Spleen (tissue), 11 donors: ENCODE measurements around the gene ABCB8. TPM values are rescaled to one million over a fixed set of nuclear protein-coding genes. Genes with fewer than 3 reads are reported as not detected.
A peak's percentile ranks its signal among the peaks of the same experiment; 100 is the strongest.

Experiments used
- DNase-seq: peaks from one replicate; pipeline ENCODE4 v3.0.0-alpha.2; 2020
- H3K27ac ChIP-seq, 8 donors: fragments of 200-600 bp; sonication (generic) in 7 of 8; 1 replicate in 4 of 8; 2 replicates in 4 of 8; pipeline versions ENCODE4 v1.5.0 to v1.8.0; 2016 to 2021; ENCODE audit warnings: inconsistent platforms in 4 of 8, mild to moderate bottlenecking in 4 of 8, moderate library complexity in 1 of 8
- H3K27me3 ChIP-seq, 7 donors: fragments of 200-600 bp; sonication (generic) in 6 of 7; replicated peaks in 1 of 7; 1 replicate in 4 of 7; 2 replicates in 3 of 7; pipeline versions ENCODE4 v1.5.0 to v1.8.0; 2016 to 2021; ENCODE audit warnings: inconsistent platforms in 3 of 7, mild to moderate bottlenecking in 1 of 7
- H3K36me3 ChIP-seq, 6 donors: fragments of 200-600 bp; sonication (generic) in 5 of 6; 1 replicate in 4 of 6; 2 replicates in 2 of 6; pipeline versions ENCODE4 v1.5.0 to v1.8.0; 2016 to 2021; ENCODE audit warnings: inconsistent platforms in 2 of 6
- H3K4me1 ChIP-seq, 6 donors: fragments of 200-600 bp; sonication (generic) in 5 of 6; 1 replicate in 3 of 6; 2 replicates in 3 of 6; pipeline versions ENCODE4 v1.5.0 to v1.8.0; 2016 to 2021; ENCODE audit warnings: inconsistent platforms in 3 of 6
- H3K4me3 ChIP-seq, 8 donors: fragments of 200-600 bp; sonication (generic) in 7 of 8; 1 replicate in 4 of 8; 2 replicates in 4 of 8; pipeline versions ENCODE4 v1.5.0 to v1.8.0; 2016 to 2021; ENCODE audit warnings: inconsistent platforms in 4 of 8, mild to moderate bottlenecking in 4 of 8, moderate library complexity in 2 of 8
- H3K9me3 ChIP-seq, 8 donors: fragments of 200-600 bp; sonication (generic) in 7 of 8; 1 replicate in 4 of 8; 2 replicates in 4 of 8; pipeline versions ENCODE4 v1.5.0 to v1.8.0; 2016 to 2021; ENCODE audit warnings: inconsistent platforms in 4 of 8
- CTCF ChIP-seq, 11 experiments: fragments of 200-600 bp in 7 of 11; fragments of 450-650 bp in 4 of 11; sonication (generic) in 4 of 11; IDR thresholded peaks in 8 of 11; conservative IDR thresholded peaks in 3 of 11; 1 replicate in 7 of 11; 2 replicates in 4 of 11; pipeline versions ENCODE4 v1.4.0 to v1.8.0; 2016 to 2021; ENCODE audit warnings: antibody characterized with exemption in 11 of 11, inconsistent platforms in 4 of 11, mild to moderate bottlenecking in 1 of 11
- POLR2A ChIP-seq, 3 donors: fragments of 450-650 bp; IDR thresholded peaks; one replicate each; pipeline ENCODE4 v1.5.1; 2017; ENCODE audit warnings: antibody characterized with exemption in 3 of 3, mild to moderate bottlenecking in 1 of 3
- POLR2AphosphoS5 ChIP-seq, 3 donors: sonication (generic); formaldehyde crosslinking; IDR thresholded peaks; one replicate each; pipeline ENCODE4 v1.5.1; 2017; ENCODE audit warnings: antibody characterized with exemption in 3 of 3
- whole genome bisulfite sequencing, 5 donors: extraction: QIAGEN DNeasy Blood & Tissue Kit in 3 of 5; methylation state at CpG; one replicate each; pipeline versions ENCODE4 v1.1.5 to v1.1.7; 2013 to 2018; 5-methylcytosine and 5-hydroxymethylcytosine counted together
- intact Hi-C: fragments of 100-400 bp; cut with DNase I; formaldehyde crosslinking; loops from one replicate; pipeline ENCODE4 v1.15.0; 2023; ENCODE audit warnings: low total_unique reads
- polyA plus RNA-seq, 3 donors: library from polyadenylated mRNA; stranded (reverse); fragments of 200-250 nt; gene quantifications; one replicate each; pipeline ENCODE4 v1.2.1, GENCODE V29; 2013
- total RNA-seq, 7 donors: library from RNA; depleted of rRNA in 3 of 7; stranded (reverse); fragments of >200 nt in 3 of 7; fragmentation: NEBNext Ultra II Directional in 4 of 7; extraction: Animal tissue kit (Norgen Biotek cat#: 25700) in 4 of 7; gene quantifications; one replicate each; pipeline versions ENCODE4 v1.1.0 to v1.2.1, GENCODE V29; 2016 to 2021
- donor health status: healthy with polysubstance abuse.
- donor health status: DM: no; HTN: no; CAD: no; lungs with moderate emphysema.
- donor health status: DM: no; HTN: no; CAD: no.
- donor health status: Bipolar disorder and iron deficiency.
- donor health status: healthy.
- donor health status: DM: no; HTN: no; CAD: no.
- donor health status: DM: yes; HTN: yes; CAD: no.

ABCB8 gene
- total and polyA plus RNA-seq, 10 donors, result 12.9 to 42.6 (median 26.4) TPM

- Histone ChIP-seq H3K4me1 (peaks cover 7 to 31% (median 19%) of the 10 kb centered on the region in 6 donors), H3K36me3 (peaks cover 0 to 89% (median 64%) of the 10 kb centered on the region in 6 donors), H3K27me3 (no peaks in the 10 kb centered on the region), H3K4me3 (no peak overlapping the region), H3K9me3 (no peaks in the 10 kb centered on the region), H3K27ac (no peak overlapping the region)
- TF ChIP-seq POLR2A (IDR thresholded peaks at IDR 0.05) (no peak), CTCF (IDR thresholded peaks at IDR 0.05 in 8 of 11, conservative IDR thresholded peaks at IDR 0.05 in 3 of 11) (no peak)
- no peak for DNase-seq
- intact Hi-C loops, result no loop called here
- WGBS, 5 donors, result 84 to 97% (median 91%) methylated on average over 14 of the region's 14 CpGs
Observed at GRCh38 chr7:151065516-151065915, 37.3 kb downstream of the ABCB8 start.

DNA sequence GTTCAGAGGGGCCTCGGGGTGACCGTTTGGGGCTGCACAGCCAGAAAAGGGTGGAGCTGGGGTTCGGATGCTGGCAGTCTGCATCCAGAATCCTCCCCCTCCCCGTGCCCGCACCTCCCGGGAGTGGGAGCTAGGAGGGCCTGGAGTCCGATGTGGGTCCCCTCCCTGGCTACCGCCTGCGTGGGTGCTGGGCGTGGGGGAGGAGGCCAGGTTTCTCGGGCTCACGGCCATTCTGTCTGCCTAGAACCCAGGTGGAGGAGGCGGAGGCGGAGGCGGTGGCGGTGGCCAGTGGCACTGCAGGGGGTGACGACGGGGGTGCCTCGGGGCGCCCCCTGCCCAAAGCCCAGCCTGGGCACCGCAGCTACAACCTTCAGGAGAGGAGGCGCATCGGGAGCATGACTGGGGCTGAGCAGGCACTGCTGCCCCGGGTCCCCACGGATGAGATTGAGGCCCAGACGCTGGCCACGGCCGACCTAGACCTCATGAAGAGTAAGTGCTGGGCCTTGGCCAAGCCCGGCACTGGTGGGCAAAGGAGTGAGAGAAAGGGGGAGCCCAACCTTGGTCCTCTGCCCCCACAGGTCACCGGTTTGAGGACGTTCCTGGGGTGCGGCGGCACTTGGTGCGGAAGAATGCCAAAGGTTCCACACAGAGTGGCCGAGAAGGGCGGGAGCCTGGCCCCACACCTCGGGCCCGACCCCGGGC lies 38.2 kb downstream of the ABCB8 start:
- peaks cover 0 to 22% (median 10%) of the 10 kb centered on the region in 6 donors for H3K4me1 ChIP-seq
- peak in 1 of 3 donors; percentile 11 for TF ChIP-seq POLR2AphosphoS5 (IDR thresholded peaks at IDR 0.05)
- TF ChIP-seq CTCF (IDR thresholded peaks at IDR 0.05 in 8 of 11, conservative IDR thresholded peaks at IDR 0.05 in 3 of 11), result no peak
- peaks cover 0 to 98% (median 73%) of the 10 kb centered on the region in 6 donors for H3K36me3 ChIP-seq
- 94 to 97% (median 95%) methylated on average over 27 to 39 of the region's 39 CpGs for WGBS, 5 donors
- no peak for DNase-seq
- intact Hi-C loops, result no loop called here
- H3K27ac ChIP-seq, result no peak overlapping the region
- no peak overlapping the region for H3K4me3 ChIP-seq
- H3K27me3 ChIP-seq, result no peaks in the 10 kb centered on the region
- no peaks in the 10 kb centered on the region for H3K9me3 ChIP-seq

DNA sequence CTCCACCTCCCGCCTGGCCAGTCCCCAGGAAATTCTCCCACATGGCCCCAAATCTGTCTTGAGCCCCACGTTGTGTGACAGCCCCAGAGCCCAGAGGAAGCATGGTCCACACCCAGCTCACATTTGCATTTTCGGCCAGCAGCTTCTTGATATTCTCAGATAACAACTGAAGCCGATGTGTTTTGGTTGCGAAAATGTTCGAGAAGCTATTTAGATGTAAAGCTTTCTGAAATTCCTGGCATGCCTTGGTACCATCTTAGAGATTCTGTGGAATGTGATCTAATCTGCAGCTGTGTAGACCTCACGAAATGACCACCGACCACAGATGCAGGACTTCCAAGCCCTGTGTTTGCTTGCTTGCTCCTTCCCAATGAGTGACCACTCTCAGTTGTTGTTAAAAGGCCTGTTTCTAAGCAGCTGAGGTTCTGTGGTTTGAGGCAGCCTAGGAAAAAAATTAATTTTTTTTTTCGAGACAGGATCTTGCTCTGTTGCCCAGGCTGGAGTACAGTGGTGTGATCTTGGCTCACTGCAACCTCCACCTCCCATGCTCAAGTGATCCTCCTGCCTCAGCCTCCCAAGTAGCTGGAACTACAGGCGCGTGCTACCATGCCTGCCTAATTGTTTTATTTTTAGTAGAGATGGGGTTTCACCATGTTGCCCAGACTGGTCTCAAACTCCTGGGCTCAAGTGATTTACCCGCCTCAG lies 40.0 kb downstream of the ABCB8 start:
- intact Hi-C loops, result no loop called here
- no peaks in the 10 kb centered on the region for H3K9me3 ChIP-seq
- no peak for TF ChIP-seq POLR2AphosphoS5 (IDR thresholded peaks at IDR 0.05)
- TF ChIP-seq CTCF (IDR thresholded peaks at IDR 0.05 in 8 of 11, conservative IDR thresholded peaks at IDR 0.05 in 3 of 11), result no peak
- TF ChIP-seq POLR2A (IDR thresholded peaks at IDR 0.05), result no peak
- H3K27ac ChIP-seq, result no peak overlapping the region
- WGBS, 5 donors, result 89 to 94% (median 93%) methylated on average over 12 of the region's 12 CpGs
- peaks cover 0 to 100% (median 87%) of the 10 kb centered on the region in 6 donors for H3K36me3 ChIP-seq
- H3K4me3 ChIP-seq, result no peak overlapping the region
- DNase-seq, result no peak
- peaks cover 0 to 4% (median 0%) of the 10 kb centered on the region in 6 donors for H3K4me1 ChIP-seq
- no peaks in the 10 kb centered on the region for H3K27me3 ChIP-seq

DNA sequence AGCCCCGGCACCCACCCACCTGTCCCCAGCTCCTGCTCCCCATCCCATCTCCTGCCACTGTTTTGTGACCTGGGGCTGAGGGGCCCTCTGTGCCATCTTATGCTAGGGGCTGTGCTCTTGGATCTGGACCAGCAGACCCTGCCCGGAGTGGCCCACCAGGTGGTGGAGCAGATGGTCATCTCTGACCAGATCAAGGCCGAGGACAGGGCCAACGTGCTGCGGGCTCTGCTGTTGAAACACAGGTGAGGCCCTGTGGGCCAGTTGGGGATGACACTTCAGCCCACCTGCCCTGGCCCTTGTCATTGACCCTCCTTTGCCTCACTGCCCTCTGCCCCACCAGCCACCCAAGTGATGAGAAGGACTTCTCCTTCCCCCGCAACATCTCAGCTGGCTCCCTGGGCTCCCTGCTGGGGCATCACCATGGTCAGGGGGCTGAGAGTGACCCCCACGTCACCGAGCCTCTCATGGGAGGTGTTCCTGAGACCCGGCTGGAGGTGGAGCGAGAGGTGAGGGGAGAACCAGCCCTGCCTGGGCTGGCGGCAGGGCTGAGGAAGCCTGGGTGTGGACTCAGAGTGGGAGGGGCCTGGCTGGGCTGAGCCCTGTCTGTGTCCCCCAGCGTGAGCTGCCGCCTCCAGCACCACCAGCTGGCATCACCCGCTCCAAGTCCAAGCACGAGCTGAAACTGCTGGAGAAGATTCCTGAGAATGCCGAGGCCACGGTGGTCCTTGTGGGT lies 41.8 kb downstream of the ABCB8 start:
- H3K36me3 ChIP-seq, result peaks cover 0 to 100% (median 96%) of the 10 kb centered on the region in 6 donors
- WGBS, 5 donors, result 85 to 99% (median 91%) methylated on average over 5 to 17 of the region's 17 CpGs

More for the DNA sequence above, 41.8 kb downstream of the ABCB8 start:
- intact Hi-C loops, result no loop called here
- Histone ChIP-seq H3K27ac (no peak overlapping the region), H3K4me3 (no peak overlapping the region), H3K27me3 (no peaks in the 10 kb centered on the region), H3K9me3 (no peaks in the 10 kb centered on the region), H3K4me1 (no peaks in the 10 kb centered on the region)
- TF ChIP-seq CTCF (IDR thresholded peaks at IDR 0.05 in 8 of 11, conservative IDR thresholded peaks at IDR 0.05 in 3 of 11) (no peak), POLR2A (IDR thresholded peaks at IDR 0.05) (no peak), POLR2AphosphoS5 (IDR thresholded peaks at IDR 0.05) (peak in 1 of 3 donors; percentile 20)
- no peak for DNase-seq
